ENCODE results near the gene MIEN1.

MIEN1 gene

GRCh38 chr17:39745335-39746144 is 15.2 kb upstream of the MIEN1 start:
- no peaks in the 10 kb centered on the region for H3K9me3 ChIP-seq (ENCODE audit: insufficient read depth, low read depth, low read length)
- H3K36me3 ChIP-seq (ENCODE audit: insufficient read depth, low read length) = peaks cover 52% of the 10 kb centered on the region
- WGBS = 95% methylated on average over 23 of the region's 23 CpGs
- no peaks in the 10 kb centered on the region for H3K27me3 ChIP-seq (ENCODE audit: insufficient read depth, low read length)
- no peak overlapping the region for H3K27ac ChIP-seq (ENCODE audit: low read depth, low read length)
- H3K4me1 ChIP-seq (ENCODE audit: insufficient read depth, low read length) = peaks cover 15% of the 10 kb centered on the region
- no peak overlapping the region for H3K9ac ChIP-seq (ENCODE audit: low read depth, low read length)
- no peak overlapping the region for H3K4me3 ChIP-seq (ENCODE audit: low read length)

GRCh38 chr17:39744836-39745215 is 14.5 kb upstream of the MIEN1 start:
- H3K27ac ChIP-seq (ENCODE audit: low read depth, low read length) = no peak overlapping the region
- no peaks in the 10 kb centered on the region for H3K27me3 ChIP-seq (ENCODE audit: insufficient read depth, low read length)
- H3K4me1 ChIP-seq (ENCODE audit: insufficient read depth, low read length) = peaks cover 16% of the 10 kb centered on the region
- no peaks in the 10 kb centered on the region for H3K9me3 ChIP-seq (ENCODE audit: insufficient read depth, low read depth, low read length)
- H3K36me3 ChIP-seq (ENCODE audit: insufficient read depth, low read length) = peaks cover 52% of the 10 kb centered on the region
- WGBS = 92% methylated on average over 8 of the region's 8 CpGs
- no peak overlapping the region for H3K4me3 ChIP-seq (ENCODE audit: low read length)
- no peak overlapping the region for H3K9ac ChIP-seq (ENCODE audit: low read depth, low read length)

GRCh38 chr17:39744075-39744835 is 13.9 kb upstream of the MIEN1 start:
- Histone ChIP-seq H3K27me3 (ENCODE audit: insufficient read depth, low read length) (no peaks in the 10 kb centered on the region), H3K9ac (ENCODE audit: low read depth, low read length) (no peak overlapping the region), H3K4me1 (ENCODE audit: insufficient read depth, low read length) (peaks cover 16% of the 10 kb centered on the region), H3K4me3 (ENCODE audit: low read length) (no peak overlapping the region), H3K9me3 (ENCODE audit: insufficient read depth, low read depth, low read length) (no peaks in the 10 kb centered on the region), H3K36me3 (ENCODE audit: insufficient read depth, low read length) (peaks cover 52% of the 10 kb centered on the region), H3K27ac (ENCODE audit: low read depth, low read length) (no peak overlapping the region)
- WGBS = 94% methylated on average over 16 of the region's 16 CpGs

- Histone ChIP-seq H3K4me3 (ENCODE audit: low read length) (no peak overlapping the region), H3K4me1 (ENCODE audit: insufficient read depth, low read length) (peaks cover 16% of the 10 kb centered on the region), H3K9me3 (ENCODE audit: insufficient read depth, low read depth, low read length) (no peaks in the 10 kb centered on the region), H3K27ac (ENCODE audit: low read depth, low read length) (no peak overlapping the region), H3K9ac (ENCODE audit: low read depth, low read length) (no peak overlapping the region), H3K36me3 (ENCODE audit: insufficient read depth, low read length) (peaks cover 52% of the 10 kb centered on the region), H3K27me3 (ENCODE audit: insufficient read depth, low read length) (peaks cover 5% of the 10 kb centered on the region; the same call in 1 of the 2 replicates)
- WGBS = 95% methylated on average over 21 of the region's 21 CpGs
These were observed 12.6 kb upstream of the MIEN1 start for GRCh38 chr17:39742856-39743436.

- peaks cover 16% of the 10 kb centered on the region for H3K4me1 ChIP-seq (ENCODE audit: insufficient read depth, low read length)
- H3K36me3 ChIP-seq (ENCODE audit: insufficient read depth, low read length) = peaks cover 51% of the 10 kb centered on the region
- H3K9ac ChIP-seq (ENCODE audit: low read depth, low read length) = no peak overlapping the region
- H3K9me3 ChIP-seq (ENCODE audit: insufficient read depth, low read depth, low read length) = no peaks in the 10 kb centered on the region
- H3K27ac ChIP-seq (ENCODE audit: low read depth, low read length) = no peak overlapping the region
- H3K4me3 ChIP-seq (ENCODE audit: low read length) = no peak overlapping the region
- WGBS = 94% methylated on average over 18 of the region's 18 CpGs
- H3K27me3 ChIP-seq (ENCODE audit: insufficient read depth, low read length) = peaks cover 5% of the 10 kb centered on the region; the same call in 1 of the 2 replicates
These were observed 12.0 kb upstream of the MIEN1 start for GRCh38 chr17:39742126-39742855.

GRCh38 chr17:39740357-39741111 is 10.2 kb upstream of the MIEN1 start:
- Histone ChIP-seq H3K9me3 (ENCODE audit: insufficient read depth, low read depth, low read length) (no peaks in the 10 kb centered on the region), H3K4me3 (ENCODE audit: low read length) (peak overlapping the region; percentile 85), H3K9ac (ENCODE audit: low read depth, low read length) (peak overlapping the region; percentile 67), H3K4me1 (ENCODE audit: insufficient read depth, low read length) (peaks cover 16% of the 10 kb centered on the region), H3K27ac (ENCODE audit: low read depth, low read length) (peak overlapping the region; percentile 94), H3K36me3 (ENCODE audit: insufficient read depth, low read length) (peaks cover 37% of the 10 kb centered on the region), H3K27me3 (ENCODE audit: insufficient read depth, low read length) (peaks cover 5% of the 10 kb centered on the region; the same call in 1 of the 2 replicates)
- WGBS = 12% methylated on average over 12 of the region's 16 CpGs

- H3K9me3 ChIP-seq (ENCODE audit: insufficient read depth, low read depth, low read length) = no peaks in the 10 kb centered on the region
- WGBS = 13% methylated on average over 9 of the region's 9 CpGs
- peaks cover 31% of the 10 kb centered on the region for H3K36me3 ChIP-seq (ENCODE audit: insufficient read depth, low read length)
- H3K27me3 ChIP-seq (ENCODE audit: insufficient read depth, low read length) = peaks cover 5% of the 10 kb centered on the region; the same call in 1 of the 2 replicates
- peak overlapping the region; percentile 64 for H3K9ac ChIP-seq (ENCODE audit: low read depth, low read length)
- peak overlapping the region; percentile 85 for H3K4me3 ChIP-seq (ENCODE audit: low read length)
- H3K4me1 ChIP-seq (ENCODE audit: insufficient read depth, low read length) = peaks cover 16% of the 10 kb centered on the region
- H3K27ac ChIP-seq (ENCODE audit: low read depth, low read length) = peak overlapping the region; percentile 94
These were observed 9.6 kb upstream of the MIEN1 start for GRCh38 chr17:39739885-39740356.

- peak overlapping the region; percentile 85 for H3K4me3 ChIP-seq (ENCODE audit: low read length)
- WGBS = 1% methylated on average over 28 of the region's 32 CpGs
- no peaks in the 10 kb centered on the region for H3K9me3 ChIP-seq (ENCODE audit: insufficient read depth, low read depth, low read length)
- peak overlapping the region; percentile 94 for H3K27ac ChIP-seq (ENCODE audit: low read depth, low read length)
- peaks cover 5% of the 10 kb centered on the region; the same call in 1 of the 2 replicates for H3K27me3 ChIP-seq (ENCODE audit: insufficient read depth, low read length)
- peak overlapping the region; percentile 64 for H3K9ac ChIP-seq (ENCODE audit: low read depth, low read length)
- H3K36me3 ChIP-seq (ENCODE audit: insufficient read depth, low read length) = peaks cover 24% of the 10 kb centered on the region
- peaks cover 16% of the 10 kb centered on the region for H3K4me1 ChIP-seq (ENCODE audit: insufficient read depth, low read length)
These were observed 8.9 kb upstream of the MIEN1 start for GRCh38 chr17:39738983-39739884.

GRCh38 chr17:39738568-39738901 is 8.2 kb upstream of the MIEN1 start:
- H3K4me3 ChIP-seq (ENCODE audit: low read length) = peak overlapping the region; percentile 85
- WGBS = 0% methylated on average over 13 of the region's 13 CpGs
- H3K27ac ChIP-seq (ENCODE audit: low read depth, low read length) = peak overlapping the region; percentile 94; the same call in 1 of the 2 replicates
- H3K9me3 ChIP-seq (ENCODE audit: insufficient read depth, low read depth, low read length) = no peaks in the 10 kb centered on the region
- H3K36me3 ChIP-seq (ENCODE audit: insufficient read depth, low read length) = peaks cover 17% of the 10 kb centered on the region
- H3K4me1 ChIP-seq (ENCODE audit: insufficient read depth, low read length) = peaks cover 16% of the 10 kb centered on the region
- H3K27me3 ChIP-seq (ENCODE audit: insufficient read depth, low read length) = peaks cover 5% of the 10 kb centered on the region; the same call in 1 of the 2 replicates
- H3K9ac ChIP-seq (ENCODE audit: low read depth, low read length) = peak overlapping the region; percentile 78

Measured in HUES64 (cell line).